ENCODE results near the gene SLC4A11.

Gene SLC4A11

DNA sequence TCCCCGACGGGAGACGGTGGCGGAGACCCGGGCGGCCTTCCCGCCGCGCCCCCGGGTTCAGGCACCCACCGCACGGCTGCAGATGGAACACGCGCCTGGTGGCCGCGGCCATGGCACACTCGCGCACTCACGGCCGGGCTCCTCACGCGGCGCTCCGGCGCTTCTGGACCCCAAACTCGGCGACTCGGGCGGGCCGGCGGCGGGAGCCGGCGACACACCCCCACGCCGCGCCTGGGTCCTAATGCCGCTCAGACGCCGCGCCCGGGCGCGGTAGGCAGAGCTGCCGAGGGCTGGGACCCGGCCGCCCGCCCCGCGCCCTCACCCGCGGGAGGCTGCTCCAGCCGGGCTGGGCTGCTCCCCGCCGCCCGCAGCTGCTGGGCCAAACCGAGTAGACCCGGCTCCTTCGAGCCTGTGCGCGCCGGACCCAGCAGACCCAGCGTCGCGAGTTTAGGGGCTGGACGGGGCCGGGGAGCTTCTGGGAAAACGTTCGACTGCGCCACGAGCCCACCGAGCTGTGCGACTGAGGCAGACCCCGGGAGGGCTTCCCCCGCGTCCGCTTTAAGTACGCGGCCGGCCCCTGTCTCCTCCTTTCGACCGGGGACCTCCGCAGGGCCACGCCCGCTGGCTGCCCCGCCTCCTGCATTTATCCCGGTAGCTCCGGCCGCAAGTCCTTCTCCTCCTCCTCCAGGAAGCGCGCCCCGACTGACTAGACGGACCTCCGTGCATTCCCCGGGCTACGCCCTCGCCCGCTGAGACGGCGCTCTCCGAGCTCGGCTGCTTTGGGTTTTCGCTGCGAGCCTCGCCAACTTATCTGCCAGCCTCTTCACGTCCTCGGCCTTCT, at the start of gene SLC4A11:
TSS of gene SLC4A11 (minus strand) at position 165 of the 841 bp plus-strand sequence. CDS start at position 112, 53 bp downstream.
- no peak for DNase-seq (ENCODE audit: low read depth in 2 of 2, low spot score in 1 of 2)

DNA sequence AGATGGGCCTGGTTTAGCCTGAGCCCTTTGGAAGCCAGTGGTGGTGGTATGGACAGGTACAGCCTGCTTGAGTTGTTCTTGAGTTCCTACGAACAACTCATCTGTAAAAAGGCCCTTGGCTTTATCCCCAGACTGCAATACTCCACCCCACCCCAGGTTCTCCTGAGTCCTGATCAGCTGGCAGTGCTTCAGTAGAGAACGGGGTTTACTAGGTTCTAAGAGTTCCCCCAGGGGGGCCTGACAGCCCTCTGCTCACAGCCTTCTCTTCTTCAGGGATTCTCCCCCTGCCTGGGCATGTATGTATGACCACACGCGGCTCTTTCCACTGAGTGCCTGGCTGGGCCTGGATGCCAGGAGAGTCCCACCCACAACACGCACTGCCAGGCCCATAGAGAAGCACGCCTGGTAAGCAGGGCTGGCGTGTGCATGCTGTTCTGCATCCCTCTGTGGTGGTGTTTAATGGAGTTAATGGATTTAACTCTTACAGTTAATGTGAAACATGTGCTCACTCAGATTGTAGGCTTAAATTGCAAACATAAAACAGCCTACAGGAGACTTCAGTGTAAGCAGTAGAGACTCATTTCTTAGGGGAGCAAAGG, 44.3 kb upstream of the SLC4A11 start:
- DNase-seq (ENCODE audit: low read depth in 2 of 2, low spot score in 1 of 2) = no peak

DNA sequence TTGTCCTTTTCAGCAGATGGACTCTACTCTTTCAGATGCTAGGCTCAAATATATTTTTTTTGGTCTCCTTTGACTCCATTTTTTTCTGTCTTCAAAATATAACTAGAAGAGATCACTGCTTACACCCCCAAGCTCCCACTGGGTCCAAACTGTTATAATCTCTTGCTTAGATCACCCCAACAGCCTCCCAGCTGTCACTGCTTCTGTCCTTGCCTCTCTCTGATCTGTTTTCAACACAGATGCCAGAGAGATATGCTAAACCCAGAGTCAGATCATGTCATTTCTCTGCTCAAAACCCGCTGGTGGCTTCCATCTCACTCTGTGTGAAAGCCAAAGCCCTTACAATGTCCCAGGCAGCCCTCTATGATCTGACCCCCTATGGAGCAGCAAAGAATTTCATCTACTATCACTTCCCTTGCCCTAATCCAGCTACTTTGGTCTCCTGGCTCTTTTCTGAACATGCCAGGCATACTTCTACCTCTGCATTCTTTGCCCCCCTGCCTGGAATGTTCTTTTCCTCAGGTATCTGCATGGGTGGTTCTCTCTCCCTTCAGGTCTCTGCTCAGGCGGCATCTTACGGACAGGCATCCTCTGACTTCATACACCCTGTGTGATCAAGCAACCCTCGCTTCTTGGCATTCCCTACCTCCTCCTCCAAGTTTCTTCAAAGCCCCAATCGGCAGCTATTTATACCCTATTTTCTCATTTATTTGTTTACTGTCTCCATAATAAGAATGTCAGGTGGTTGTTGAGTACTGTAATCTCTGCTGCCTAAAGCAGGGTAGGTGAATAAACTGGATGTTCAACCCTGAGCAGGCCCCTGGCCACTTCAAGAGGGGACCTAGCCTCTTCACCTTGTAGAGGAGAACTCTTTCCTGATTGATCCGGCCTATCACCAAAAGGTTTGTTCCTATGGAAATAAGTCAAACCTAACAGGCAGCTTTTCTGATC, 43.6 kb upstream of the SLC4A11 start:
- DNase-seq (ENCODE audit: low read depth in 2 of 2, low spot score in 1 of 2) = no peak

DNA sequence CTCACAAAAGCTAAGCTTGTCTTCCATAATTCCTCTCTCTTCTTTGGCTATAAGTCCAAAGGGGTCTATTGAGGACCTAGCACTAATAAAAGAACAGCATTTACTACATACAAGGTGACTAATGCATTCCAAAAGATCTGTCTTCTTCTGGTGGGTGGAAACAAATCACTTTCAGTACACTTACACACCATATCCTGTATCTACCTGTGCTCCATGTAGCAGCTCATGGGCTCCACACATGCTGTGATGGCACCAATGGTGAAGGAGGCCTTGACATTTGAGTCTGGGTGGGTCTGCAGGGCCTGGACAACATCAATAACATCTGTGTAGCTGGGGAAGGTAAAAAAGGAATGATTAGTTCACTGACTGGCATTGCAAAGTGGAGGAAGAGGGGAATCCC, 42.4 kb upstream of the SLC4A11 start:
- no peak for DNase-seq (ENCODE audit: low read depth in 2 of 2, low spot score in 1 of 2)

DNA sequence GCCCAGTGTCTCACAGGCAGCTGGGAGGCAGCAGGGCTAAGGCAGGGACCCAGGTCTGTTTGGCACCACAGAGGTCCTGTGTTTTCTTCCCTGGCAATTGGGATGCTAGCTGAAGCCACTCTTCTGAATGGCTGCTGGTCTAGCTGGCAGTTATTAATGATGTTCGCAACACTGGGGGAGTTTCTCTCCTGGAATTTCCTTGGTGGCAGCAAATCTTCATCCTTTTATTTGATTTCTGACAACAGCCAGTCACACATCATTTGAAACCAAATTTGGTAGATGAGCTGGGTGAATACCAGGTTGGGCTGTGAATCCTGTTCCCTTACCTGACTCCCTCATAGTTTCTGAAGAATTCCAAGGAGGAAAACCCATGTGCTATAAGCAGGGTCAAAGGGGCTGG, 40.8 kb upstream of the SLC4A11 start:
- no peak for DNase-seq (ENCODE audit: low read depth in 2 of 2, low spot score in 1 of 2)

DNA sequence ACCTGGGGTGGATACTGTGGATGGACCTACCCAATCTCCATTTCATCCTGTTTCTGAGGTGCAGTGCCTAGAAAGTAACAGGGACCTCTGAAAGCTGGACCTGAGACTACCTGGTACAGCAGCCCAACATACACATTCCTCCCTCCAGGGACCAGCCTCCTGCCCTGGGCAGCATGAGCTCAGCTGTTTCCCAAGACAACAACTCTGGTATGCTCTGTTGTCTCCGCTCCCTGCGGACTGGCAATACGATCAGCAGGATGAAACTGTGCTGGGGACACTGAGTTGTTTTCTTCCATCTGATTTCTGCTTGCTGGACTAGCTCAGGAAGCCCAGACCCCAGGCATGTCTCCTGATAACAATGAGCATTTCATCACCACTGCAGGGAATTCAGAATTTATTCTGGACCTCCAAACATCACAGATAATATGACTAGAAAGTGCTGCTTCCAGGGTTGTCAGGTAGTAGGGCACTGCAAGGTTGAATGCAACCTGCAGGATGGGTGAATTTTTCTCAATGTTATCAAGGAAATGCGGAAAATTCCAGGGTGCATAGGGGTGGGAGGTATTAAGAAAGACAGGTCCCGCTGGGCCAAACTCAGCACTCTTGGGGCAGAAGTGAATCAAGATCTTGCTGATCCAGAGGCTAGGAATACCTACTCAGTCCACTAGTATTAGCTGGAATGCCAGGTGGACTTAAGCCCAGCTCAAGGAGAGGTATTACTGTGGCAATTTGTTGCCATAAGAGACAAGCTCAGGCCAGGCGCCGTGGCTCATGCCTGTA, 38.9 kb upstream of the SLC4A11 start:
- DNase-seq (ENCODE audit: low read depth in 2 of 2, low spot score in 1 of 2) = no peak

DNA sequence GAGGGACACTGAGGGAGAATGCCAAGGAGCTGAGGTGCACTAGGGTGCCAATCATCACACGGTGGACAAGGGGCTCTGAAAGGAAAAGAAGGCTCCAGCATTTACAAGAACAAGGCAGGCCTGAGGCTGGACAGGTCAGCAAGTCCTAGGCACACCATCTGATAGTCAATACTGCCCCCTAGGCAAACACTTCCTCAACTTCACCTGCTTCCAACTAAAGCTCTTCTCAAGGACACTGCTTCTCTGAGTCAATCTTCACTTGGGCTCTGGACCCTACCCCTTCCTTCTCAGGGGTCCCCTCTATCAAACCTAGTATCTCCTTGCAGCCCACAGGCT, 37.7 kb upstream of the SLC4A11 start:
- DNase-seq (ENCODE audit: low read depth in 2 of 2, low spot score in 1 of 2) = no peak

DNA sequence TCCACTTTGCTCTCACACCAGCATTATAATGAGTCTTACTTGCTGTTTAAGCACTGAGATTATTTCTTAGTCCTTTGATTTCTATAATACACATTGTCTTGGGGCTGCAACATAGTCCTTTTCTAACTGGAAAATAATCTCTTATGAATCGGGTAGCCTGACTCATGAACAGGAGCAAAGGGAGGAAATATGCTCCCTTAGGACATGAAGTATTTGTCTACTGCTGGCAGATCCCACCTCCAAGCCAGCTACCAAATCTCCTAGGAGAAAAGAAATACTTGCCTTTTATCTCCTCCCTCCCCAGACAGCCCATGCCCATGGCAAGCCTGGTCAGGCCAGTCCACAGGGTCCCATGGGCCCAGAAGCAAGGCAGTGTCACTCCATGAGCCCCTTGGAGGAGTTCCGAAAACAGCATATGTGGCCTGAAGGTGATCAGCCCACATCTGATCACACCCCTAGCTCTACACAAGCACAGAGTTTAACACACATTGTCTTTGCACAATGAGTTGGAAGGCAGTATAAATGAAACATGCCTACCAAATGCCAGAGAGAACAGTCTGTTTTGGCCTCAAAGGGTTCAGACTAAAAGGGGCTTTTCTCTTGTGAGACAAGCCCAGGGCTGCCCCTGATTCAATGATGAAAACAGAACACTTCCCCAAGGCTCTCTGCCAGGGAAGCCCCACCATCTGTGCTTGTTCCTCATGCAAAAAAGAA, 37.1 kb upstream of the SLC4A11 start:
- DNase-seq (ENCODE audit: low read depth in 2 of 2, low spot score in 1 of 2) = no peak

DNA sequence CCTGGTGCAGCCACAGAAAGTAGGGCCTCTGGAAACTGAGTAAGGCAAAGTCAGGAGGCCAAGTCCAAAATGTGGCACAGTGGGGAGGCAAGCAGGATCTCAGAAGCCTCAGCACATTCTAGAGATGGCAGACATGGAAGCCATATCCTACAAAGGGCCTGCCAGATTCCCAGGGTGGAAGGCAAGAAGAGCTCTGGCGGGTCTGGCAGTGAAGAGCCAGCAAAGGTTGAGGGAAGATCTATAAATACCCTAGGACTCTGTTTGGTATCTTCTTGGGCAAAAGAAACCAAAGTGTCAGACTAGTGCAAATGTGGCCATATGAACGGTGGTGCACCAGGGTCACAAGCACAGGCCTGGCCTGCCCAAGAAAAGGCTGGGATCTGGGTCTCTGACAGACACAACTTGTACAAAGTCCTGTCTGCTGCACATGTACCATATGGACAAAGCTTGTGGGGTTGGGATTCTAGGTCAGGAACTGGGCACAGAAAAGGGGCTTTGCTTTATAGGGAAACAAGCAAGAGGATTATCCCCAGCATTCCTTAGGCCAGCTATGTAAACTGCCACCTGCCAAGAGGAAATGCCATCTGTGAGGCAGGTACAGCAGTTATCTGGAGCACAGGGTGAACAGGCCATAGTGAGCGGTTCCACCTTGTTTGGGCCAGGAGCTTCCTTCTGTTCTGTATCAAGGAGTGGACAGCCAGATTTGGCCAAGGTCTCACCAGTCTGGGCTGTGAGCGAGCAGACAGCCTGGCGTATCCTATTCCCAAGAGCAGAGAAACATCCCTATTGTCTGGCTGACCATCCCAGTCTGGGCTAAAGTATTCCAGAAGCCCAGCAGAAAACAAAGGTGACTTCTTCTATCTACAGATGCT, 36.3 kb upstream of the SLC4A11 start:
- DNase-seq (ENCODE audit: low read depth in 2 of 2, low spot score in 1 of 2) = no peak

DNA sequence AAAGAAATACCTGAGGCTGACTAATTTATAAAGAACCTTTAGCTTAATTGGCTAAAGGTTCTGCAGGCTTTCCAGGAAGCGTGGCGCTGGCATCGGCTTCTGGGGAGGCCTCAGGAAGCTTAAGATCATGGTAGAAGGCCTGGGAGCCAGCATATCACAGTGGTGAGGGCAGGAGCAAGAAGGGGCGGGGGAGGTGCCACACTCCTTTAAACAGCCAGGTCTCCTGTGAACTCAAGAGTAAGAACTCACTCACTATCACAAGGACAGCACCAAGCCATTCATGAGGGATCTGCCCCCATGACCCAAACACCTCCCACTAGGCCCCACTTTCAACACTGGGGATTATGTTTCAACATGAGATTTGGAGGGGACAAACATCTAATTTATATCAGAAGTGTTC, 34.4 kb upstream of the SLC4A11 start:
- DNase-seq (ENCODE audit: low read depth in 2 of 2, low spot score in 1 of 2) = no peak

DNA sequence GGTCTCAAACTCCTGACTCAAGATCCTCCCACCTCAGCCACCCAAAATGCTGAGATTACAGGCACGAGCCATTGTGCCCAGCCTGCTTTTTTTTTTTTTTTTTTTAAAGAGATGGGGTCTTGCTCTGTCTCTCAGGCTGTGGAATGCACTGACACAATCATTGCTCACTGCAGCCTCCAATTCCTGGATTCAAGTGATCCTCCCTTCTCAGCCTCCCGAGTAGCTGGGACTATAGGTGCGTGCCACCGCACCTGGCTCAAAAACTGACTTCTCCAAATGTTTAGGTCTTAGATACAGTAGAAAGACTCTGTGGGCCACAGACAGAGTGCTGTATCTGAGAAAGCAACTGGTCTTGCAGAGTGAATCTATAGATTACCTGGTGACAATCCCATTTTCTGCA, 31.1 kb upstream of the SLC4A11 start:
- DNase-seq (ENCODE audit: low read depth in 2 of 2, low spot score in 1 of 2) = no peak

DNA sequence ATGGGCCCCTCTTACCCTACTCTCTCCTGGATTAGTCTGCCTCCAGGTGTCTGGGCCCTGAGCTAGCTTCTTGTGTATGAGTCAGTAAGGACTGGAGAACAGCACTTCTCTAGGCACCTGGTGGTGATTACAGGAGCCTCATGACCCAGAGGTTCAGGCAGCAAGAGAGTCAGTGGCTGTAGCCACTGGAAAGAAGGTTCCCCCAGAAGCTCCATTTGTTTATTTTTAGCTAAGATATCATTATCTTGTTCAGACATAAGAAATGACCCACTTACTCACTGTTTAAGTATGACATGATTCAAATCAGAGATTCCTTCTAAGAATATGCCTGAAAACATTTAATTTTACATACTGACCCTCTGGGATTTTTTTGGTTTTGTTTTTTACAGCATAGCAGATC, 23.6 kb upstream of the SLC4A11 start:
- DNase-seq (ENCODE audit: low read depth in 2 of 2, low spot score in 1 of 2) = no peak

DNA sequence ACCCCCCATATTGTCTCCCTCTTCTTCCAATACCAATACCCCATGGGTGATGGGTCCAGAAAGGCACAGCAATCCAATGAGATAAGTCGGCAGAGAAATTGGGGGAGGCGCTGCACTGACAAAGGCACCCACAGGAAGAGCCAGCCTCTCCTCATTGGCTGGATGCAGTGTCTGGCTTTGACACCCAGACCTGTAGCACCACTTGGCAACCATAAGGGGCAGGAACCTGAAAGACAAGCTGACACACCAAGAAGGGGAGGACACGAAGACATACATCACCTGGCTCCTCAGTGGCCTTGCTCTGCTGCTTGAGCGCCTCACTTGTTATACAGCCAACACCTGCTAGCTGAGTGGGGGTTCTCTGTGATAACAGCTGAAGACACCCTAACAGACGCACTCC, 19.4 kb upstream of the SLC4A11 start:
- DNase-seq (ENCODE audit: low read depth in 2 of 2, low spot score in 1 of 2) = no peak

DNA sequence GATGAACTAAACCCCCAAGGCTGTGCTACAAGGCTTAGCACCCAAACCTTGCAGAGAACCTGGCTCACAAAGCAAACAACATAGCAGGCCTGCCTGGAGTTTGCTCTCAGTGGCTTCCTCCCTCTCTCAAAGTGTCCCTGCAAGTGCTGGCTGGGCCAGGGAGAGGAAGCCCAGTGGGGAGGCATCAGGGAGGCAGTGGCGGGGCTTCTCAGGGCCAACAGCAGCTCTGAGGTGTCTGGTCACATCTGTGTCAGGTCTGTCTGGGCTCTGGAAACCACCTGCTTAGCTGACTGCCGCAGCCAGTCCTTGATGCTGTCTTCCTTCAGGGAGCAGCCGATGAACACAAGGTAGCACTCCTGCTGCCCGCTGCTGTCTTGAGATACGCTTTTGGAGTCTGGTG, 16.7 kb upstream of the SLC4A11 start:
- no peak for DNase-seq (ENCODE audit: low read depth in 2 of 2, low spot score in 1 of 2)

DNA sequence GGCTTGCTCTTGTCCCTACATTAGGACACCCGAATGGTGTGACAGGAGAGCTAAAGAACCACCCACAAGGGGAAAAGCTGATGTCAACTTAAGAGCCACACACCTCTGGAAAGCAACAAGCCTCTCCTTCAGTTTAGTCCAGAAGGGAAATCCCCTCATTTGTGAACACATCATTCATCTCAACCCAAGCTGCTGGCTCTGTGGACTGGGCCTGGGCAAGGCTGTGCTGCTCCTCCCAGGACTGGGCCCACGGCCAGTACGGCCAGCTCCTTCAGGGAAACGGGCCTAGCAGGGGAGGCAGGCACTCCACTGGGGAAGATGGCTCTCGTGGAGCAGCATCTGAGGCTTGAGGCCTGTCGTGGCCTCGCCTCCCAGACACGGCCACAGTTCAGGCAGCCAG, 12.8 kb upstream of the SLC4A11 start:
- no peak for DNase-seq (ENCODE audit: low read depth in 2 of 2, low spot score in 1 of 2)

DNA sequence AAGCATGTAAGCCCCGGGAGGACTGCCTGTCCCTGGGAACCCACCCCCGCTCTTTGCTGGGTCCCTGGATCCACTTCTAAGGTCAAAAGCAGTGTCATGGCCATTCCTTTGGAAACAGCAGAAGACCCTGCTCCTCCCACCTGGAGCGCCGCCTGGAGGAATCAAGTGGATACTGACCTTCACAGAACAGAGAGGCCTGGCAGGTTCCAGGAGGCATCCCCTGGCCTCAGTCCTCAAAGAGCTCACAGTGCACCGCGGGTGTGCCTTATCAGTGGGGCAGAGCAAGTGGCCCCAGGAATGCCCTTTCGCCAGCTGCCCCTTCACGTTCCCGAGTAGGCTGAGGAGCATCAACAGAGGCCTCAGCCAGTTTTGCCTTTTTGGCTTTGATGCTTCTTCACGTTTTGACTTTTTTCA, 11.1 kb upstream of the SLC4A11 start:
- DNase-seq (ENCODE audit: low read depth in 2 of 2, low spot score in 1 of 2) = no peak

DNA sequence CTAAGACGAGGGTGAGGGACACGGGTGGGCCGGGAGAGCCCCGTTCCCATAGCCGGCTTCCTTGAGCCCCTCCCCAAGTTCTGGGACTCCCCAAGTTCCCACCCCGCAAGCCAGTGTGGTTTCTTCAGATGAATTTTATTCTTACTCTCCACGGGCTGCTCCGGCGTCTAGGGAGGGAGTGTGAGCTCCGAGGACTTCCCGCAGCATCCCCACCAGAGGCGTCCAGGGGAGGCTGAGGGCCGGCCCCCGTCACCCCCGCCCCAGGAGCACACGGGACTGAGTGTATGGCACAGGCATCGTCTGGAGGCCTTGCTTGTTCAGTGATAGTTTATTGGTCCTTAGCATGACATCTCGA, 10.0 kb upstream of the SLC4A11 start:
- DNase-seq (ENCODE audit: low read depth in 2 of 2, low spot score in 1 of 2) = no peak

DNA sequence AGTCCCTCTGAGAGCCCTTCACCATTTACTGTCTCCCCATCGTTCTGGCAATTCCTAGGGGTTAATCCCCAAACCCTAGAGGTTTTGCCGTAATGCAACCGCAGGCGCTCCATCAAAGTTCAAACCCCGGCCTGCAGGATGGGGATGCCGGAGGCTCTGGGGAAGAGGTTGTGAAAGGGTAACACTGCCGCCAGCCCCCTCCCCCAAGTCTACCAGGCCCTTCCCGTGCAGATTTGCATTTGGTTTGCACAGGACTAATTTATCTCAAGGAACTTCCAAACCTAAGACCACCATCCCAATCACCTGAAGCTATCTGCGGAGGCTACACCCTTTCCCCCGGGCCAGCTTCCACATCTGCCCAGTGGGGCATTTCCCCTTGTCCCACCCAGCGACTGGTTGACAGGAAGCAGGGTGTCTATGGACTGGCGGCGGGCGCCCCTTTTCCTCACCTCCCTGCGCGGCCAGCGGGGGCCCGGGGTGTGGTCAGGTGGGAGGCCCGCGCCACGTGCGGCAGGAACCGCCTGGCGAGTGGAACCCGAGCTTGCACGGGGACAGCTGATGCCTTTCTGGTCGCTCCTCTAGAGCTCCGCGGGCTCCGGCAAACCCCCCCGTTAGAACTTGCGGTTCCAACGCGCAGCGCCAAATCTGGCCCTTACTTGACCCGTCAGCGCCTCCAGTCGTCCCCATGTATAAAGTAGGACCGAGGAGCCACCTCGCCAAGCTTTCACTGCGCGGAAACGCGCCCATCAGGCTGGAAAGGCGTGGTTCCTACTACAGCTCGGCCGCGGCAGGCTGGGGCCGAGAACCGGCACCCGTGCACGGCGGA, 9.4 kb upstream of the SLC4A11 start:
- no peak for DNase-seq (ENCODE audit: low read depth in 2 of 2, low spot score in 1 of 2)

DNA sequence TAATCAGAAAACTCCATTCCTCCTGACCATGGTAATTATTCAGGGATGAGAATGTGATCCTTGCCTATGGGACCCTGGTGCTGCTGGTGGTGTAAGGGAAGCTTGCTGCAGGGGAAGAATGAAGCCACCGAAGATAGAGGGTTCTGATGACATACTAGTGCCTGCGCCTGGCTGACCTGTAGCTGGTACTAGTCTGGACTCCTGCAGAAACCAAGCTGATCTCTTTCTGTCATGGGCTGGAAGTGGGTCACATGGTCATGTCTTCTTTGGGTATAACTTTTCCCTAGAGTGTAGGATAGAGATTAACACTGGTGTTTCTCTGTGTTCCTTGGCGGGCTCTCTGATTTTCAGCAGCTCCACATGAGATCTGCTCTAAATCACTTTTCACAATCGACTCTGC, 8.6 kb upstream of the SLC4A11 start:
- no peak for DNase-seq (ENCODE audit: low read depth in 2 of 2, low spot score in 1 of 2)
